Measurements from ENCODE around the gene NDUFC2. TPM values are rescaled to one million over a fixed set of nuclear protein-coding genes. Genes with fewer than 3 reads are reported as not detected.
"Not testable (repeated sequence)": the region's sequence is repeated elsewhere in the genome, so short reads cannot be mapped to it uniquely, and the experiment has no call there.

The NDUFC2 gene
- total RNA-seq, 4 donors from 2014 or later: 57.8 to 136 (median 75.5) TPM

DNA sequence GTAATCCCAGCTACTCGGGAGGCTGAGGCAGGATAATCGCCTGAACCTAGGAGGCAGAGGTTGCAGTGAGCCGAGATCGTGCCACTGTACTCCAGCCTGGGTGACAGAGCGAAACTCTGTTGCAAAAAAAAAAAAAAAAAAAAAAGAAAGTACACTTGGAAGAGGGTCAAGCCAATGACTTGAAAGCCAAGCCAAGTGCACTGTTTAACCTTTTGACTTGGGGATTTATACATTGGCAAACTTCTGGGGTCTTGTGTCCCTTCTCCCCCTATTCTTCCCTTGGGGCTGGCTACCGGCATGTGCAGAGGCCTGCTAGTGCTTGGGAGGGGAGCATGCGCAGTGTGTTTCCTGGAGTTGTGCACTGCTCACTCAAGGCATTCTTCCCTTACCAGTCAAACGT is 30.3 kb downstream of the NDUFC2 start:
- no peak for ATAC-seq (ENCODE audit: low FRiP score)
- TF ChIP-seq, protein P1, sequence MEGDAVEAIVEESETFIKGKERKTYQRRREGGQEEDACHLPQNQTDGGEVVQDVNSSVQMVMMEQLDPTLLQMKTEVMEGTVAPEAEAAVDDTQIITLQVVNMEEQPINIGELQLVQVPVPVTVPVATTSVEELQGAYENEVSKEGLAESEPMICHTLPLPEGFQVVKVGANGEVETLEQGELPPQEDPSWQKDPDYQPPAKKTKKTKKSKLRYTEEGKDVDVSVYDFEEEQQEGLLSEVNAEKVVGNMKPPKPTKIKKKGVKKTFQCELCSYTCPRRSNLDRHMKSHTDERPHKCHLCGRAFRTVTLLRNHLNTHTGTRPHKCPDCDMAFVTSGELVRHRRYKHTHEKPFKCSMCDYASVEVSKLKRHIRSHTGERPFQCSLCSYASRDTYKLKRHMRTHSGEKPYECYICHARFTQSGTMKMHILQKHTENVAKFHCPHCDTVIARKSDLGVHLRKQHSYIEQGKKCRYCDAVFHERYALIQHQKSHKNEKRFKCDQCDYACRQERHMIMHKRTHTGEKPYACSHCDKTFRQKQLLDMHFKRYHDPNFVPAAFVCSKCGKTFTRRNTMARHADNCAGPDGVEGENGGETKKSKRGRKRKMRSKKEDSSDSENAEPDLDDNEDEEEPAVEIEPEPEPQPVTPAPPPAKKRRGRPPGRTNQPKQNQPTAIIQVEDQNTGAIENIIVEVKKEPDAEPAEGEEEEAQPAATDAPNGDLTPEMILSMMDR (IDR thresholded peaks at IDR 0.05): no peak

DNA sequence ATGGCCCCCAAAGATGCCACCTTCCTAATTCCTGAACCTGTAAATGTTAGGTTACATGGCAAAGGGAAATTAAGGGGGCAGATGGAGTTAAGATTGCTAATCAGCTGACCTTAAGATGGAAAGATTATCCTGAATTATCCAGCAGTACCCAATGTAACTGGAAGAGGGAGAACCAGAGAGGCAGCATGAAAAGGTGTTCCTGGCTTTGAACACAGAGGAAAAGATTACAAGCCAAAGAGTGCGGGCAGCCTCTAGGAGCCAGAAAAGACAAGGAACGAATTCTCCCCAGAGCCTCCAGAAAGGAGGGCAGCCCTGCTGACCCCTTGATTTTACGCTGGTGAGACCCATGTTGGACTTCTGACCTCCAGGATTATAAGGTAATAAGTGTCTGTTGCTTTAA is 31.1 kb downstream of the NDUFC2 start:
- DNase-seq (ENCODE audit: low spot score) (no peak), ATAC-seq (ENCODE audit: low FRiP score) (no peak)
- TF ChIP-seq, protein P1 (IDR thresholded peaks at IDR 0.05): no peak

More for the DNA sequence above, 30.3 kb downstream of the NDUFC2 start:
- no peak for DNase-seq (ENCODE audit: low spot score)

DNA sequence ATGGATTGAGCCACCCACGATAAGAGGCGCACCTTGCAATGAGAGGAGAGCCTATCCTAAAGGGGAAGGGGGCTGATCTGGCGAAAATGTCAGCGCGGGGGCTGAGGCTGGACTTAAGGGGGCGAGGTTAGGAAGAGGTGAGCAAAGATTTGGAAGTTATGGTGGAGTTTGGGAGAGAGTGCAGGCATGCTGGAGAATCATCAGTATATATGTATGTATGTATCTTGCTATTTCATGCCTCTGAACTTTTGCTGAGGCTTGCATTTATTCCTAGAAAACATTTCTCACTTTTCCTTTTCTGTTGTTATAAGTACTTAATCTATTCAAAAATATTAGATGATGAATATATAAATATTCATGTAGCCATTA is 33.2 kb downstream of the NDUFC2 start:
- TF ChIP-seq, protein P1 (IDR thresholded peaks at IDR 0.05): no peak
- no peak for ATAC-seq (ENCODE audit: low FRiP score)
- DNase-seq (ENCODE audit: low spot score): no peak

DNA sequence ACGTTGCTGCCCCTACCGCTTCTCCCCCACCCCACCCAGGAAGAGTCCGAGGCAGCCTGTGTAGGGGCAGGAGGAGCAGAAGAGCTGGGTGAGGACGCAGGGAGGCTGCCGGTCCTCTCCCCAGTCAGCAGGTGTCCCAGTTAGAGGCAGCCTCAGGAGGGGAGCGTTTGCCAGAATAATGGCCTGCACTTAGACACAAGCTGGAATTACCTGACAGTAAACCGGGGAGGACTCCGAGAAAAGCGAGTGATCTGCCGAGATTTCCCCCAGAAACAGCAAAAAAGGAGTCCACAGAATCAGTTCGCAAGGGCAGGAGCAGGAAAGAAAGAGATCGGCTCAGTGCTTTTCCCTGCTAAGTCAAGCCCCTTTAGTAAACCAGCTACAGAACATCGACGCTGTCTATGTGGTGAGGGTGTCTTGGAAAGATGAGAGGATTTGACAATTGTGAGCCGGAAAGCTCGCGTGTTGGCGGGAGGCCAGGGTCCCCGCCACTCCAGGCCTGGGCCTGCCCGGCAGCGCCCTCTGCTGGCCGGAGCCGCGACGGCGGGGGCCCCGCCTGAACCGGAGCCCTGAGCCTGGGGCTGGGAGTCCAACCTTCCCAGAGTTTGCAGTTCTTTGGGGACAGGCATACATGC is 33.7 kb downstream of the NDUFC2 start:
- ATAC-seq (ENCODE audit: low FRiP score) (peak; percentile 88), DNase-seq (ENCODE audit: low spot score) (peak; percentile 77)
- TF ChIP-seq, protein P1 (IDR thresholded peaks at IDR 0.05): peak in 2 of 3 donors; percentile 58 to 94

- TF ChIP-seq, protein P1 (IDR thresholded peaks at IDR 0.05): no peak
- ATAC-seq (ENCODE audit: low FRiP score): no peak
- DNase-seq (ENCODE audit: low spot score): no peak
Measured at GRCh38 chr11:78044706-78045105, 35.0 kb downstream of the NDUFC2 start.

DNA sequence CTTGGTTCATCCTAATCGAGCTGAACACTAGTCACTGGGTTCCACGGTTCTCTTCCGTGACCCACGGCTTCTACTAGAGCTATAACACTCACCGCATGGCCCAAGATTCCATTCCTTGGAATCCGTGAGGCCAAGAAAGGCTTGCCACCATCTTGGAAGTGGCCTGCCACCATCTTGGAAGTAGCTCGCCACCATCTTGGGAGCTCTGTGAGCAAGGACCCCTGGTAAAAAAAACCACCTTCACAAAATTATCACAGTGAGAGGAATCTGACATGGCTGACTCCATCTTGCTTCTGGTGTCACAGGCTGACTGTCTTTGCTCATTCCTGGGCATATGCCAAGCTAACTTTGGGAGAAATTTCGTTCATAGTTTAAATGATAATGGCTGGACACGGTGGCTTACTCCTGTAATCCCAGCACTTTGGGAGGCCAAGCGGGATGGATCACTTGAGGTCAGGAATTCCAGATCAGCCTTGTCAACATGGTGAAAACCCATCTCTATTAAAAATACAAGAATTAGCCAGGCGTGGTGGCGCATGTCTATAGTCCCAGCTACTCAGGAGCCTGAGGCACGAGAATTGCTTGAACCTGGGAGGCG is 37.7 kb downstream of the NDUFC2 start:
- DNase-seq (ENCODE audit: low spot score): no peak
- ATAC-seq (ENCODE audit: low FRiP score): no peak
- TF ChIP-seq, protein P1 (IDR thresholded peaks at IDR 0.05): no peak

DNA sequence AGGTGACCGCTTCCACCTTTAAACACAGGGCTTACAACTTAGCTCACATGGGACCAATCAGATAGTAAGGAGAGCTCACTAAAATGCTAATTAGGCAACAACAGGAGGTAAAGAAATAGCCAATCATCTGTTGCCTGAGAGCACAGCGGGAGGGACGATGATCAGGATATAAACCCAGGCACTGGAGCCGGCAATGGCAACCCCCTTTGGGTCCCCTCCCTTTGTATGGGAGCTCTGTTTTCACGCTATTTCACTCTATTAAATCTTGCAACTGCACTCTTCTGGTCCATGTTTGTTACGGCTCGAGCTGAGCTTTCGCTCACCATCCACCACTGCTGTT is 38.3 kb downstream of the NDUFC2 start:
- ATAC-seq (ENCODE audit: low FRiP score); DNase-seq (ENCODE audit: low spot score): not testable (repeated sequence)
